A549 treated with dexamethasone at 1 μM for 4 hours (cell line): ENCODE data around the gene FREY1. TPM values are rescaled to one million over a fixed set of nuclear protein-coding genes. Genes with fewer than 3 reads are reported as not detected.

ENCODE experiments used
- total RNA-seq: library from RNA; stranded (reverse); fragments of 200-300 nt; extraction: Qiagen RNA extraction; gene quantifications from 5 replicates; pipeline ENCODE4 v1.2.3, GENCODE V29; 2022

The FREY1 gene, protein sequence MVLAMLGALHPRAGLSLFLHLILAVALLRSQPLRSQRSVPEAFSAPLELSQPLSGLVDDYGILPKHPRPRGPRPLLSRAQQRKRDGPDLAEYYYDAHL
- total RNA-seq, result 0.34 to 0.98 TPM (median 0.46 TPM) in 4 of 5 replicates, not detected in the other

DNA sequence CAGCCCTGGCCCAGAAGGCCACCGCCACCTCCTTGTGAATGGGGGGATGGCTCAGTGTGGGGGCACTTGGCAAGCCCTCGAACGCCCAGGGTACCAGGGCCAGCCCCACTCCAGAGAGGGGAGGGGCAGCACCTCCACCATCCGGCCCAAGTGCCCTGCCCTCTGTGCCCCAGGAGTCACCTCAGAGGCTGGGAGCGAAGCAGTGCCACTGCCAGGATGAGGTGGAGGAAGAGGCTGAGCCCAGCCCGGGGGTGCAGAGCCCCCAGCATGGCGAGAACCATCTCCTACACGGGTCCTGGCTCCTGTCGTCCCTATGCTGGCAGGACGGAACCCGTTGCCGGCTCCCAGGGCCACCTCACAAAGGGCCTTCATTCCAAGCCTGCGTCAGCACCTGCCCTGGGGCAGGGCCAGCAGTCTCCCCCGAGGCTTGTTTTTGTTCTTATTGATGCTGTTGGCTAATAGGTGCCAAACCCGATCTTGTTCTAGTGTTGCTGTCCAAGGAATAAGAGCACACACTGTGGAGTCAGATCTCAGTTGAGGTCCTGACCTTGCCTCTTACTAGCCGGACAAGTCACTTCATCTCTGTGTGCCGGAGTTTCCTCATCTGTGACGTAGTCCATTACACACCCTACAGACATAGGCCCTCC lies at the start of gene FREY1:
Gene FREY1 (minus strand): TSS at position 307 of the 647 bp plus-strand sequence. CDS start 26 bp downstream, at position 281.

DNA sequence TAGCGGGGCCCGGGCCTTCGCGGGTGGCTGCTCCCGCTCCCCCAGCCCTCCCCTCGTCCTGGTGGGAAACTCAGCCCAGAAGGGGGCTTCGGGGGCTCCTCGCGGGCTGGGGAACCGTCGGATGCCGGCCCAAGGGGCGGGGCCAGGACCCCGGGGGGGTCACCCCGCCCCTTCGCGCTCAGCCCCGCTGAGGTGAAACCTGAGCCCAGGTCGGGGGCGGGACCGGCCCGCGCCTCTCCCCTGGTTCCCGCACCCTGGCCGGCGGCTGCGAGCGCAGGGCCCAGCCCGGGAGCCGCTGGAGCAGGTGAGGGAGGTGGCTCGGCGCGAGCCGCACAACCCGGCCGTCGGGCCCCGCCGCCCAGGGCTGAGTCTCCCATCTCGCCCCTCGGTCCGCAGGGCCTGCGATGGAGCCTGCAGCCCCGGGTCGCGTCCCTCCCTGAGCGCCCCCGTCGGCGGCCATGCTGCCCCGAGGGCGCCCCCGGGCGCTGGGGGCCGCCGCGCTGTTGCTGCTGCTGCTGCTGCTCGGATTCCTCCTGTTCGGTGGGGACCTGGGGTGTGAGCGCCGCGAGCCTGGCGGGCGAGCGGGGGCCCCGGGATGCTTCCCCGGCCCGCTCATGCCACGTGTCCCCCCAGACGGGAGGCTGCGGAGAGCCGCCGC lies 15.5 kb upstream of the FREY1 start, which contains the start of gene LARGE2:
Gene LARGE2 (plus strand): TSS at position 232 of the 658 bp plus-strand sequence. CDS start 227 bp downstream, at position 459.

GRCh38 chr11:45917623-45918330 lies 10.7 kb upstream of the FREY1 start, which contains the start of gene PEX16:
PEX16 (minus strand) TSS chr11:45917877; CDS start chr11:45917811, 66 bp downstream.

GRCh38 chr11:45885274-45885920 lies 21.7 kb downstream of the FREY1 start, which contains the start of gene MAPK8IP1:
MAPK8IP1 (plus strand) TSS chr11:45885651; CDS start chr11:45885821, 170 bp downstream.

Other genes with a start within 250 kb of the FREY1 start
- gene CHST1, start 241.6 kb downstream of the FREY1 start, total RNA-seq, result 1.3 to 2.0 TPM (median 1.6 TPM) in 5 replicates
- gene SLC35C1, start 102.1 kb downstream of the FREY1 start, total RNA-seq, result 25.6 to 35.2 TPM (median 31.6 TPM) in 5 replicates
- 3.7 to 5.8 TPM (median 4.9 TPM) in 5 replicates for gene CRY2, start 59.8 kb downstream of the FREY1 start, total RNA-seq
- gene MAPK8IP1, start 21.6 kb downstream of the FREY1 start, total RNA-seq, result 5.4 to 8.1 TPM (median 6.6 TPM) in 5 replicates
- 16.7 to 18.6 TPM (median 17.5 TPM) in 5 replicates for gene PEX16, start 10.6 kb upstream of the FREY1 start, total RNA-seq
- 1.7 to 2.8 TPM (median 2.6 TPM) in 5 replicates for gene LARGE2, start 15.4 kb upstream of the FREY1 start, total RNA-seq
- 8.1 to 12.8 TPM (median 10.2 TPM) in 5 replicates for gene PHF21A, start 214.2 kb upstream of the FREY1 start, total RNA-seq